Erythroblast (primary cell): ENCODE results near the gene GLYATL2.

Source experiments
- GATA1 ChIP-seq: IDR thresholded peaks from 2 replicates; pipeline ENCODE4 v1.6.1; 2011; ENCODE audit warnings: low read depth, mild to moderate bottlenecking, control low read depth, low read length, moderate library complexity
- POLR2A ChIP-seq: IDR thresholded peaks from 2 replicates; pipeline ENCODE4 v1.6.1; 2011; ENCODE audit warnings: mild to moderate bottlenecking, low read length

DNA sequence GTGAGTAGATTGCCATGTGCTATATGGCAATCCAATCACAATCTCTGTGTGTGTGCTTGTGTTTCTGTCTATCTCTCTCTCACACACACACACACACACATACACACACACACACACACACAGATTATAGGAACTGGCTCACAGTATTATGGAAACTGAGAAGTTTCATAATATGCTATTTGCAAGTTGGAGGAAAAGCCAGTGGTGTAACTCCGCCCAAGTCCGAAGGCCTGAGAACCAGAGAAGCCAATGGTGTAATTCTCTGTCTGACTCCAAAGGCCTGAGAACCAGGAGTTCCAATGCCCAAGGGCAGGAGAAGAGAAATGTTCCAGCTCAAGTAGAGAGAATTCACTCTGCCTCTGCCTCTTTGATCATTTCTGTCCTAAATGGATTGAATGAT, 37.2 kb downstream of the GLYATL2 start:
- TF ChIP-seq POLR2A (no peak), GATA1 (no peak)
